Stomach (tissue), 4 donors: ENCODE results near the gene PARP1.

Experiments used
- EP300 ChIP-seq: sonication (generic); formaldehyde crosslinking; IDR thresholded peaks from one replicate; pipeline ENCODE4 v1.6.1; 2017; ENCODE audit warnings: antibody characterized with exemption
- POLR2A ChIP-seq, 4 donors: fragments of 450-650 bp; IDR thresholded peaks; one replicate each; pipeline ENCODE4 v1.6.1; 2016; ENCODE audit warnings: antibody characterized with exemption in 4 of 4, control low read depth in 2 of 4, mild to moderate bottlenecking in 1 of 4, moderate library complexity in 1 of 4

GRCh38 chr1:226446094-226446493 lies 38.2 kb upstream of the PARP1 start:
- no peak for TF ChIP-seq EP300
- no peak for TF ChIP-seq POLR2A (IDR thresholded peaks at IDR 0.05)
